ENCODE results near the gene DRC7. TPM values are rescaled to one million over a fixed set of nuclear protein-coding genes. Genes with fewer than 3 reads are reported as not detected.
A peak's percentile ranks its signal among the peaks of the same experiment; 100 is the strongest.

Gene DRC7
- total RNA-seq, 1 donor from 2014 or later, result 0.96 TPM

- DNase-seq (ENCODE audit: low spot score), result no peak
These were observed 33.7 kb upstream of the DRC7 start for GRCh38 chr16:57660715-57661463.

- no peak for DNase-seq (ENCODE audit: low spot score)
These were observed 33.1 kb upstream of the DRC7 start for GRCh38 chr16:57661510-57661909.

GRCh38 chr16:57661936-57662906 is 32.4 kb upstream of the DRC7 start:
- DNase-seq (ENCODE audit: low spot score), result no peak

GRCh38 chr16:57663436-57663835 is 31.2 kb upstream of the DRC7 start:
- DNase-seq (ENCODE audit: low spot score), result no peak

- no peak for DNase-seq (ENCODE audit: low spot score)
These were observed 30.5 kb upstream of the DRC7 start for GRCh38 chr16:57663917-57664661.

GRCh38 chr16:57664662-57665025 is 30.0 kb upstream of the DRC7 start:
- DNase-seq (ENCODE audit: low spot score), result no peak

GRCh38 chr16:57665541-57665940 is 29.1 kb upstream of the DRC7 start:
- no peak for DNase-seq (ENCODE audit: low spot score)

- no peak for DNase-seq (ENCODE audit: low spot score)
These were observed 28.1 kb upstream of the DRC7 start for GRCh38 chr16:57666353-57667047.

- no peak for DNase-seq (ENCODE audit: low spot score)
These were observed 27.5 kb upstream of the DRC7 start for GRCh38 chr16:57667048-57667525.

GRCh38 chr16:57667526-57668262 is 26.9 kb upstream of the DRC7 start:
- DNase-seq (ENCODE audit: low spot score), result no peak

- no peak for DNase-seq (ENCODE audit: low spot score)
These were observed 26.4 kb upstream of the DRC7 start, which contains the start of gene ADGRG3 for GRCh38 chr16:57668263-57668571. TSS of gene ADGRG3 (plus strand) at chr16:57668306. CDS start at chr16:57668348, 42 bp downstream.

- DNase-seq (ENCODE audit: low spot score), result no peak
These were observed 25.8 kb upstream of the DRC7 start for GRCh38 chr16:57668630-57669475.

- DNase-seq (ENCODE audit: low spot score), result no peak
These were observed 25.0 kb upstream of the DRC7 start for GRCh38 chr16:57669476-57670162.

GRCh38 chr16:57670196-57670595 is 24.4 kb upstream of the DRC7 start:
- no peak for DNase-seq (ENCODE audit: low spot score)

- DNase-seq (ENCODE audit: low spot score), result peak; percentile 79
These were observed 23.2 kb upstream of the DRC7 start for GRCh38 chr16:57671451-57671850.

GRCh38 chr16:57672416-57672815 is 22.2 kb upstream of the DRC7 start:
- no peak for DNase-seq (ENCODE audit: low spot score)

- DNase-seq (ENCODE audit: low spot score), result no peak
These were observed 21.8 kb upstream of the DRC7 start for GRCh38 chr16:57672824-57673223.

- DNase-seq (ENCODE audit: low spot score), result peak; percentile 86
These were observed 18.7 kb upstream of the DRC7 start for GRCh38 chr16:57675741-57676551.
